Activated T-cell treated with anti-CD3 and anti-CD28 coated beads for 4 hours (primary cell): ENCODE data around the gene DLGAP4.

Experiments
- DNase-seq: peaks from one replicate; pipeline ENCODE4 v3.0.0-alpha.2; 2020

Gene DLGAP4

GRCh38 chr20:36334281-36335205 is 28.4 kb downstream of the DLGAP4 start:
- DNase-seq = no peak

GRCh38 chr20:36335206-36335870 is 29.2 kb downstream of the DLGAP4 start:
- no peak for DNase-seq

GRCh38 chr20:36336204-36336603 is 30.1 kb downstream of the DLGAP4 start:
- DNase-seq = no peak

GRCh38 chr20:36336954-36337704 is 31.0 kb downstream of the DLGAP4 start:
- DNase-seq = no peak

GRCh38 chr20:36337886-36338285 is 31.7 kb downstream of the DLGAP4 start:
- no peak for DNase-seq

GRCh38 chr20:36339646-36340592 is 33.8 kb downstream of the DLGAP4 start:
- no peak for DNase-seq

- DNase-seq = no peak
Measured at GRCh38 chr20:36340593-36340990, 34.5 kb downstream of the DLGAP4 start.

GRCh38 chr20:36341331-36342020 is 35.3 kb downstream of the DLGAP4 start:
- DNase-seq = no peak

GRCh38 chr20:36342331-36343120 is 36.4 kb downstream of the DLGAP4 start:
- DNase-seq = no peak

- DNase-seq = no peak
Measured at GRCh38 chr20:36343641-36344040, 37.5 kb downstream of the DLGAP4 start.

GRCh38 chr20:36344517-36345132 is 38.5 kb downstream of the DLGAP4 start:
- DNase-seq = no peak

- DNase-seq = no peak
Measured at GRCh38 chr20:36346256-36346655, 40.1 kb downstream of the DLGAP4 start.

- DNase-seq = no peak
Measured at GRCh38 chr20:36349384-36350170, 43.4 kb downstream of the DLGAP4 start.

GRCh38 chr20:36350439-36350838 is 44.3 kb downstream of the DLGAP4 start:
- no peak for DNase-seq

GRCh38 chr20:36351937-36352336 is 45.8 kb downstream of the DLGAP4 start:
- DNase-seq = no peak

- no peak for DNase-seq
Measured at GRCh38 chr20:36352843-36353553, 46.9 kb downstream of the DLGAP4 start.

GRCh38 chr20:36353740-36354139 is 47.6 kb downstream of the DLGAP4 start:
- DNase-seq = no peak

- DNase-seq = no peak
Measured at GRCh38 chr20:36355469-36356171, 49.5 kb downstream of the DLGAP4 start.
